SH-SY5Y (cell line): ENCODE results near the gene EWSR1.

Experiments
- GATA2 ChIP-seq: IDR thresholded peaks from 2 replicates; pipeline ENCODE4 v1.6.1; 2011; ENCODE audit warnings: mild to moderate bottlenecking, low read depth, low read length
- GATA3 ChIP-seq: IDR thresholded peaks from 2 replicates; pipeline ENCODE4 v1.6.1; 2011; ENCODE audit warnings: low read depth, mild to moderate bottlenecking, low read length, moderate library complexity

DNA sequence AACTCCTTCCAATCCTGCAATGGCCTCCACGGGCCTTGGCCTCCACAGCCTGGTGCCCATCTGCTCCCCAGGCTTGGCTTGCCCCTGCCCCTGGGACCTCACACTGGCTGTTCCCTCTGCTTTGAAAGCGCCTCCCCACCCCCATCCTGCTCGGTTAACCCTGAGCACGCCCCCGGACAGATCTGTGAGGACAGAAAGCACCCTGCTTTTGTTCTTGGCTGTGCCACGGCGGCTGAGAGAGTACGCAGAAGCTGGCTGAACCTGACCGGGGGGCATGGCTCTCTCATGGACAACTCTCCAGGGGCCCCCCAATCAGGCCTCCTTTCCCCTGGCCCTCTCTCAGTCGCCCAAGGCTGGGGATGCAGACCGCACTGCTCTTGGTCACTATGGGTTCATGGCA lies 67.6 kb downstream of the EWSR1 start:
- no peak for TF ChIP-seq GATA2
- TF ChIP-seq GATA3, result no peak
